ENCODE measurements around the gene RPL29. TPM values are rescaled to one million over a fixed set of nuclear protein-coding genes. Genes with fewer than 3 reads are reported as not detected.

The RPL29 gene
- total and polyA plus RNA-seq, 2 donors from 2014 or later = 785 to 1,416 TPM

- no peak for TF ChIP-seq CTCF (IDR thresholded peaks at IDR 0.05; ENCODE audit: borderline replicate concordance, extremely low read depth, insufficient read depth)
- Histone ChIP-seq H3K27me3 (ENCODE audit: control insufficient read depth, insufficient read depth, low read length) (no peaks in the 10 kb centered on the region), H3K4me3 (ENCODE audit: low read length in 3 of 3) (no peak overlapping the region), H3K4me1 (ENCODE audit: control insufficient read depth in 2 of 3, insufficient read depth in 2 of 3, low read depth in 1 of 3, low read length in 3 of 3) (peaks cover 0 to 17% (median 3%) of the 10 kb centered on the region in 3 donors), H3K9me3 (ENCODE audit: control insufficient read depth in 2 of 3, insufficient read depth in 1 of 3, low read length in 3 of 3) (no peaks in the 10 kb centered on the region), H3K9ac (ENCODE audit: low read length in 3 of 3) (no peak overlapping the region), H3K27ac (ENCODE audit: low read depth in 2 of 2, low read length in 2 of 2) (no peak overlapping the region), H3K36me3 (ENCODE audit: control insufficient read depth in 2 of 3, insufficient read depth in 3 of 3, low read length in 3 of 3) (no peaks in the 10 kb centered on the region)
- intact Hi-C loops (cut with DNase I) = no loop called here
- FAIRE-seq (no peak), DNase-seq (no peak)
Measured at GRCh38 chr3:52006017-52006819, 10.5 kb upstream of the RPL29 start.

DNA sequence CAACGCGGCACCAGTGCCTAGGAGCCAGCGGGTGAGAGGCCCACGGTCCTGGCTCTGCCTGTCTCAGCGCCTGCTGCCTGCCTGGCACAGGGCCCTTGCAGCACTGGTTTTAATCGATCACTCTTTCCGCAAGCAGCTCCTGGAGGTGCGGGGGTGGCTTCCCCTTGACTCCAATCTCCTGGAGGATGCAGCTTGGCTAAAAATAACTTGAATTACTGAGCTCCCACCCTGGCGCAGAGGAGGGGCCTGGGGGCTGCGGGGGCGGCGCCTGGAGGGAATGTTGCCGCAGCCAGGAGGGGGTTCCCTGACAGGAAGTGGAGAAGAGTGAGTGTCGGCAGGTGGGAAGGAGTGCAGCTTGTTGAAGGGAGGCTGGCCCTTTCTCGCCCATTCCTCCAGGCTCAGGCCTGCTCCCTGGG, 9.9 kb upstream of the RPL29 start:
- Histone ChIP-seq H3K9ac (ENCODE audit: low read length in 3 of 3) (peak overlapping the region in 1 of 3 donors; percentile 51), H3K4me3 (ENCODE audit: low read length in 3 of 3) (no peak overlapping the region)
- DNase-seq = peak; percentile 83 to 95 (median 89)

GRCh38 chr3:52004906-52005395, 9.3 kb upstream of the RPL29 start:
- FAIRE-seq (no peak), DNase-seq (no peak)
- H3K4me3 ChIP-seq (ENCODE audit: low read length in 3 of 3) = no peak overlapping the region
- H3K9me3 ChIP-seq (ENCODE audit: control insufficient read depth in 2 of 3, insufficient read depth in 1 of 3, low read length in 3 of 3) = no peaks in the 10 kb centered on the region
- intact Hi-C loops (cut with DNase I) = loop anchor here (5.0 kb wide), 2 partner anchors 117 to 137 kb away; no protein-coding TSS in a partner anchor
- H3K36me3 ChIP-seq (ENCODE audit: control insufficient read depth in 2 of 3, insufficient read depth in 3 of 3, low read length in 3 of 3) = no peaks in the 10 kb centered on the region
- H3K4me1 ChIP-seq (ENCODE audit: control insufficient read depth in 2 of 3, insufficient read depth in 2 of 3, low read depth in 1 of 3, low read length in 3 of 3) = peaks cover 0 to 17% (median 3%) of the 10 kb centered on the region in 3 donors
- no peak for TF ChIP-seq CTCF (IDR thresholded peaks at IDR 0.05; ENCODE audit: borderline replicate concordance, extremely low read depth, insufficient read depth)
- H3K9ac ChIP-seq (ENCODE audit: low read length in 3 of 3) = peak overlapping the region in 1 of 3 donors; percentile 51
- H3K27ac ChIP-seq (ENCODE audit: low read depth in 2 of 2, low read length in 2 of 2) = peak overlapping the region in 1 of 2 donors; percentile 63
- no peaks in the 10 kb centered on the region for H3K27me3 ChIP-seq (ENCODE audit: control insufficient read depth, insufficient read depth, low read length)

More for the DNA sequence above, 9.9 kb upstream of the RPL29 start:
- Histone ChIP-seq H3K27ac (ENCODE audit: low read depth in 2 of 2, low read length in 2 of 2) (peak overlapping the region in 1 of 2 donors; percentile 63), H3K27me3 (ENCODE audit: control insufficient read depth, insufficient read depth, low read length) (no peaks in the 10 kb centered on the region), H3K9me3 (ENCODE audit: control insufficient read depth in 2 of 3, insufficient read depth in 1 of 3, low read length in 3 of 3) (no peaks in the 10 kb centered on the region), H3K36me3 (ENCODE audit: control insufficient read depth in 2 of 3, insufficient read depth in 3 of 3, low read length in 3 of 3) (no peaks in the 10 kb centered on the region), H3K4me1 (ENCODE audit: control insufficient read depth in 2 of 3, insufficient read depth in 2 of 3, low read depth in 1 of 3, low read length in 3 of 3) (peaks cover 0 to 17% (median 3%) of the 10 kb centered on the region in 3 donors)
- FAIRE-seq = no peak
- no peak for TF ChIP-seq CTCF (IDR thresholded peaks at IDR 0.05; ENCODE audit: borderline replicate concordance, extremely low read depth, insufficient read depth)
- intact Hi-C loops (cut with DNase I) = no loop called here
